GM21737 (cell line): ENCODE data around the gene CCSER1.
"Not testable (repeated sequence)": the region's sequence is repeated elsewhere in the genome, so short reads cannot be mapped to it uniquely, and the experiment has no call there.

Experiments
- ATAC-seq: cut with Tn5 transposase; IDR thresholded peaks from one replicate; pipeline ENCODE4 v1.9.1; 2021; ENCODE audit warnings: mild to moderate bottlenecking, moderate library complexity; ENCODE audit not compliant: unreplicated experiment

The CCSER1 gene

DNA sequence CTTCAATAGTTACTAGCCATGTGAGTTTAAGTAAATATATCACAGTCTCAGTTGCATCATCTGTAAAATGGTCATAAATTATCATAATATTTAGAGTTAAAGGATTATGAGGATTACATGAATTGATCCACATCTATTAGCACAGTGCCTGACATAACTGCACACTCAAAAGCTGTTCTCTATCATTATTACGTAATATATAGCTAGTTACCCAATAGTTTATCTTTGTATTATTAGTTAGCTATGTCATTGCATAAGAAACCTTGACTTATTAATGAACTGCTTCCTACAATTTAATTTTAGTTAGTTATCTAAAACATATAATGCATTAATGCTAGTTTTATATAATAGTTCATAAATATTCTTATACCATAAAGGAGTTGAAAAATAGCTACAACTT lies 1099.7 kb downstream of the CCSER1 start:
- ATAC-seq, result no peak

DNA sequence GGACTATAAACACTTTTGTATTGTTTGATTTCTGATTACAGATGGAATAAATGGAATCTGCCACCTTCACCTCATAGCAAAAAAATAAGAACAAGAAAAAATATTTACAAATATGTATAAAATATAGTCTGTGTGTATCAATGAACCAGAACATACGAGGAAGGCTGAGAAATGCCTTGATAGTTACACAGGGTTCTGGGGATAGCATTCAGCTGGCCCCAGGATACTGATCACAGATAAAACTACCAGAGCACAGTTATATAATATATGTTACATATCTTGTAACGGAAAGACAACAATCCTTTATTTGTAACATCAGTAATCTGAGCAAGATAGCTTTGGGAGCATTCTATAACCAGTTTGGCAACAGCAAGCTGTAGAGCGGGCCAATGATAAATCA lies 1101.5 kb downstream of the CCSER1 start:
- no peak for ATAC-seq

DNA sequence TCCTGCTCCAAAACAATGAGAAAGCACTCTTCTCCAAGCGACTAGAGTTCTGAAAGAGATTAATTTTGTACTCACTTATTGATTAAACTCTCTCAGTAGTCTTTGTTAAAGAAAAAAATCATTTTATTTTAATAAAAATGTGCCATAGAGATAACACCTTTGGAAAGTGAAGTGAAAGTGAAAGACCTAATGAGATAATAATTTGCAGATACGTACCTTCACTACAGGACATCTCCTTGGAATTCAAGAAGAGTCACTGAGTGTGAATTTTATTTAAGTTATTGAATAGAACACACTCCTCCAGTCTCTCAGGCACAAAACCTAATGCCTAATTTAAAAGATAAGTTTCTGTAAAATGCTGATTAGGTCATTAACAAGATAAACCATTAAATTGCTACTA lies 1106.0 kb downstream of the CCSER1 start:
- ATAC-seq, result no peak

DNA sequence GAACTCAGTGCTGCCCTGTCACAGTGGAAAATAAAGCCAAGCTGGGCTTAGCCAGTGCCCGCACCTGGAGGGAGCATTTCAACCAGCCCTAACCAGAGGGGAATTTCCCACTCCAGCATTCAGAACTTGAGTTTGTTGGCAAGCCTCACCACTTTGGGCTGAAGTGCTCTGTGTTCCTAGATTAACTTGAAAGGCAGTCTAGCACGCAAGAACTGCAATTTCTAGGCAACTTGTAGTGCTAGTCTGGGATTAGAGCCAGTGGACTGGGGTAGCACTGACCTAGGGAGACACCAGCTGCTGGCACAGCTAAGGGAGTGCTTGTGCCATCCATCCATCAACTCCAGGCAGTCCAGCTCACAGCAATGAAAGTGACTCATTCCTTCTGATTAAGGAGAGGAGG lies 1115.9 kb downstream of the CCSER1 start:
- no peak for ATAC-seq

DNA sequence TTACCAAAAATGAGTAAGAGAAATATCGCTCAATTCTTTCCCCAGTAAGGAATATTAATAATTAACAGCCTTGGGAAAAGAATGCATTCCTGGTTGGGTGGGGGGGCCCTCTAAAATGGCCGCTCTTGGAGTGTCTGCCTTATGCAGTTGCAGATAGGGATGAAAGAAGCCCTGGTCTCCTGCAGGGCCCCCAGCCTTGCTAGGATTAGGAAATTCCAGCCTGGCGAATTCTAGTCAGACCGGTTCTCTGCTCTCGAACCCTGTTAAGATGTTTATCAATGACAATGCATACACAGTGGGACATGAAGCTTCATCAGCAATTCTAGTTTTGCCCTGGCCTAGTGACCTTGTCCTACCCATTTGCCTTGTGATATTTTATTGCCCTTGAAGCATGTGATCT lies 1128.8 kb downstream of the CCSER1 start:
- no peak for ATAC-seq

DNA sequence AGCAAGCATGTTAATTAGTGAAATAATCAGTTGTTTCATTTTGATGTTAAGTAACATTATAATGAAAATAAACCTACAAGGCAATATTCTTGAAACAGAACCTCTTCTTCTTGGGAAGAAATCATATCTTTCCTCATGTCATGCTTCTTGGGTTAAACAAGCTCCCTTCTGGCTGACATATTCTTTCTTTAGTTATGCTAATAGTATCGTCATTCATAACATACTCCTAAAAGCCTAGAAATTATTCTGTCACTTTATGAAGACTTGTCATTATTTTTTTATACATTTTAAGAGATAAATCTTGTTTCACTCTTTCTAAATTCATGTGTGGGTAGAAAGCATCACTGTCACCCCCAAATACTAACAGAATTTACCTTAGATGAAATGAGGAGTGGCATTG lies 1129.6 kb downstream of the CCSER1 start:
- ATAC-seq, result no peak

DNA sequence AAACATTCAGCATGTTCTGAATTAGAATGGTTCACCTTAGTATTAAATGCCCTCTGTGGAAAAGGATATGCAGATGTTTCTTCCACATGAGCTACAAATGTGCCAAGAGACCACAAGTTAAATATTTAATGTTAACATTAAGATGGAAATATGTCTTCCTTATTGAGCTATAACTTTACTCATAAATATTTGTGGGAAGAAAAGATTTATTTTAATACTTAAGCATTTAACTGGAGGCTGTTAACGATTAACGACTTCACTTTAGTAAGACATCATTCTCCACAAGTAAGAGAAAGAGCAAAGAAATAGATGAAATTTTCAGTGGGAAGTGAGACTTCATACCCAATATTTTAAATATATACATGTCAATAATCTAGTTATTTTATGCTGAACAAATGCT lies 1130.5 kb downstream of the CCSER1 start:
- ATAC-seq, result no peak

DNA sequence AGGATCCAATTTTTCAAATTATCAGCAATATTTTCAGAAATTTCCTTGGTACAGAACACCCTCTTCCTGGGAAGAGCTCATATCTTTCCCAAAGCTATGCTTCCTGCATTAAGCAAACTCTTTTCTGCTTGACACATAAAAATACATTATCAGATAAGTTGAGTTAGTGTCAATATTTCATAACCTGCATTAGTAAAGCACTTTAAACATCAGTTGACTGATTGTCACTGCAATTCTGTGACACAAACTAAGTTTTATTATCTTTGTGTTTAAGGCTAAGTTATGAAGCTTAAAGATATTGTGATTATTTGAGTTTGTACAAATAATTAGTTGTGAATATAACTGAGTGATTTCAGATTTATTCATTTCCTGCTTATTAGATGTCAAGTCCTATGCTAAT lies 1131.1 kb downstream of the CCSER1 start:
- ATAC-seq, result no peak

DNA sequence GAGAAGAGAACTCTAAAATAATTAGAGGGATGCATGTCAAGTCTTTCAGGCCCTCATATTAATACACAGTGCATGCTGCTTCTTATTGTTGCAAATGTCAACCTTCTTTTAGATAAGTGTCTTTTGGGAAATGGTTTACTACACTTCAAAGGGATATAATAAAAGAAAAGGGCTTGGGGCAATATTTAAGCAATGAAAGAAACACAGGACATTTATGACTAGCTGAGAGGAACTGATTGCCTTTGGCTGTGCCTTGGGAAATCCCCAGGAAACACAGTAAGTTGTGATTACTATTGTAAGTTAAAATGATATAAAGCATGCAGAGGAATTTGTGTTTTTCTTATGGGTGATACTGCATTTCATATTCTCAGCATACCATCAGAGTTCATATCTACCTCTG lies 1140.3 kb downstream of the CCSER1 start:
- no peak for ATAC-seq

DNA sequence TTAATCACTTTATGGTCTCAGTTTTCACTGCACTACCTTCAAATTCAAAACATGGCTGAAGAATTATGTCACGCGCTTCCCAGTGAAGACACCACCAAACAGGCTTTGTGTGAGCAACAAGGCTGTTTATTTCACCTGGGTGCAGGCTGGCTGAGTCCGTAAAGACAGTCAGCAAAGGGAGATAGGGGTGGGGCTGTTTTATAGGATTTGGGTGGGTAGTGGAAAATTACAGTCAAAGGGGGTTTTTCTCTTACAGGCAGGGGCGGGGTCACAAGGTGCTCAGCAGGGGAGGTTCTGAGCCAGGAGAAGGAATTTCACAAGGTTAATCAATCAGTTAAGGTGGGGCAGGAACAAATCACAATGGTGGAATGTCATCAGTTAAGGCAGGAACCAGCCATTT lies 1141.3 kb downstream of the CCSER1 start:
- ATAC-seq, result not testable (repeated sequence)

DNA sequence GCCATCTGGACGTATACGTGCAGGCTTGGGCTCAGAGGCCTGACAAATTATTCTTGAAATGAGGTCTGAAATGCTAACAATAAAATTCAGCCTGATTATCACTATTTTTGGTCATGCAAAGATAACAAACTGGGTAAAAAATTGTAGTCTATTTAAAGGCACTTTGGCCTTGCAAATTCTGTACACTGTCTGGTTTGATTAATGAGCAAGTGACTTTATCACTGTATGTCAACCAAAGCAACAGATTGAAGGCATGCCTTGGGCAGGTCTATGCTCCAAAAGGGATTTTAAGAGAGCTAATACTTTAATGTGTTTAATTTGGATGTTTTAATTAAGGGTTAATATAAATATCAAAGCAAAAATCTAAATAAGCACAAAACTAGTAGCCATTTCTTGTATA lies 1141.7 kb downstream of the CCSER1 start:
- ATAC-seq, result no peak

DNA sequence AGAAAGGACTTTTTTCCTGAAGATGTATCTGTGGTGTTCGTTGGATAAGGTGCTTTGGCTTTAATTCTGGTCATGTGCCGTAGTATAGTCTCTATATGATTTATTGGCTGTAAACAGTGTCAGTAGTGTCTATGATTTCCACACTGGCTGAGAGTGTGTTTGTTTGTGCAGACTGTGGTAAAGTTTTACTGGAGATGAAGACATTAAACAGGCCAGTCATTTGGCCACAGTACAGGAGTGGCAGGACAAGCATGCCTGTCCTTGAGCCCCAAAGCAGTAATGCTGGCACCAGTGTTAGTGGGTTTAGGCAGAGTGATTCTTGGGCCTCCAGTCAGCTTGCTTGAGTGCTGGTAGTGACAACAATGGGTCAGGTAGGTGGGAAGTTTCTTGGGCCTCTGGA lies 1152.7 kb downstream of the CCSER1 start:
- no peak for ATAC-seq

DNA sequence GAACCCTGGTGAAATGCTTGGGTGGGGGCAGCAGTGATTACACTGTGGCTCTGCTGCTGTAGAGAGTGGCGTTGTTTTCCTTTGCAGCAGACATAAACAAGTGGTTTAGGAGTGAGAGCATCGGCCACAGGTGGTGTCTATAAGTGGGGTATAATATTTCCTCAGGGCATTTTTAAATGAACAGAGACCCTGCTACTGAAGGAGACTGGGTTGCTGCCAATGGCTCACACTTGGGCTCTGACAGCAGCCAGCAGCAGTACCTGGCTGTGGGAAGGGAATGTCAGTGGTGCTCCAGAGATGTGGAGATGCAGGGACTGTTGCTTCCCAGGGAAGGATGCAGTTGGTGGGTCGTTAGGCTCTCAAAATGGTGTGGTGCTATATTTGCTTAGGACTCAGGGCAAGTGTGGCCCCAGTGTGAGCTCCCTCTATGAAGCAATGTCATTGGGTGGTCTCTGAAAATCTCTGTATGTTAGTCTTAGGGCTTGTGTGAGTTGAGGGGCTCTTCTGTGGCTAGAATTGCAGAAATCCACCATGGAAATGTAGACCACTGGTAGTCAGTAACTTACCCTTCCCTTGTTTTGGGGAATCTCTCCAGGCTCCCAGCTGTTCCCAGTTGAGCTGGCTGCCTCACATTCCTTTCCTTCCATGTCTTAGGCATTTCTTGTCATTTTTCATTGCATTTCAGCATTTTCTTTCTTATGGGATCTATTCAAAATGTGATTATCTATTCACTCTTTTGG lies 1153.5 kb downstream of the CCSER1 start:
- no peak for ATAC-seq

DNA sequence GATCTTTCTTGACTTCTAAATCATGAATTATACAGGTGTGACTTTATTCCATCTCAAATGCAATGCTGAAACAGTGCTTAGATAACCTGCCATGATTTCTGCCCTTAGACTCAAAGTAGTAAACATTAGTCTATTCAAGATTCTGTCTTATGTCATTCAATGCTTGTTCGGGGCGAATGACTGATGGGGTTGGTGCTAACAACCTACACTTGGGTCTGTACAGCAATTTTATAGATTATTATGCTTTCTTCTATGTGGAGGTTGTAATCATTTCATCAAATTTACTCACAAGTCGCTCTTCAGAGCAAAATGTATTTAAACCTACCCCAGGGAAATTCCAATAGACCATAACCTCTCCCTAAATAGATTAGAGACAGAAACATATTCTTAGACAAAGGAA lies 1155.0 kb downstream of the CCSER1 start:
- no peak for ATAC-seq

DNA sequence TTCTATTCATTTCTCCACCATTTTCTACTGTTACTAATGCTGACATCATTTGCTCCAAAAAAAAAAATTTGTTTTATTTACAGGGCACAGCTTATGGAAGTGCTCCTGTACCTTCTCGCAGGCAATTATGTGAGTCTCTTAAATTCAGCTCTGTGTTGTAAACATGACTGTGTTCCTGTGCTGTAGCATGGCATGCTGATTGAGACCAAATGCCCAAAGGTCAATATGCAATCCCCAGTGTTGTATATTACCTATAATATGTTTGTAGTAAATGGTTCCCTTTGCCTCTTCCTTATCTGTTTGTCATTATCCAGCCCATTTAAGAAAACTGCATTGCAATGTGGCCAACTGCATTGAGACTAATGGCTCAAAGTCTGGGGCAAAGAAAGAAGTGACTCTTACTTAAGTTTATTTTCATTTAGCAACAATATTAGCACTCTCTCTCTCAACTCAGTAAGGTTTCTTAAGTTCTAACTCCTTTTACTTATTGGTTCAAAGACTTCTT lies 1156.6 kb downstream of the CCSER1 start:
- ATAC-seq, result no peak

DNA sequence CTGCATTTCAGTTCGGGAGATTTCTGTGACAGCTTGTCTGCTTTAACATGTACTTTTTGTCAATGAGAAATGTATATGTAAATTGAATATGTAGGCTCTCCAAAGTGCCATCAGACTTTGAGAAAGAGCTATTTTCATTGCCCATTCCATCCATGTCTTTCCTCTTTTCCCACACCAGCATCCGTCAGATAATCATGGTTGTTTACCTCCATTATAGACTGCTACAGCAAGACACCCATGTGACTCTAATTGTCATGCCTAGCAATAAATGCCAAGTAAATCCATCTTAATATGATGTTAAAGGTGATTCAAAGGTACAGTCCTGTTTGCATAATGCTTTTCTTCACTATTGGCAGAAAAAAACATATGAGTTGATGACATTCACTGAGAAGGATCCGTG lies 1157.3 kb downstream of the CCSER1 start:
- no peak for ATAC-seq

DNA sequence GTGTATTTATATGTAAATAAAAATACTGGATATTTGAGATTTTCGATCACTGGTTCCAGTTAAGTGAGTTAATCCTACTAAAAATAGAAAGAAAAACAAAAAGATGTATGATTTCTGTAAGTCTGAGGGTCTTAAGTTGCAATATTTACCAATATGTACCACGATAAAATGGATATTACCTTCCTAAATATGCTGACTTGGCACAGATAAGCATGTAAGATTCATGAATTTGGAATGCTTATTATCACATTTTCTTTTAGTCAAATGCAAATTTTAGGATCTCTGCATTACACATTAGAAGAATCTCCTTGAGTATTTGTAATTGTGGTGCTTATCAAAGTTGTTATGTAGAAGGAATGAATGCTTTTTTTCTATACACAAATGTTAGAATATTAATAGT lies 1158.3 kb downstream of the CCSER1 start:
- no peak for ATAC-seq

DNA sequence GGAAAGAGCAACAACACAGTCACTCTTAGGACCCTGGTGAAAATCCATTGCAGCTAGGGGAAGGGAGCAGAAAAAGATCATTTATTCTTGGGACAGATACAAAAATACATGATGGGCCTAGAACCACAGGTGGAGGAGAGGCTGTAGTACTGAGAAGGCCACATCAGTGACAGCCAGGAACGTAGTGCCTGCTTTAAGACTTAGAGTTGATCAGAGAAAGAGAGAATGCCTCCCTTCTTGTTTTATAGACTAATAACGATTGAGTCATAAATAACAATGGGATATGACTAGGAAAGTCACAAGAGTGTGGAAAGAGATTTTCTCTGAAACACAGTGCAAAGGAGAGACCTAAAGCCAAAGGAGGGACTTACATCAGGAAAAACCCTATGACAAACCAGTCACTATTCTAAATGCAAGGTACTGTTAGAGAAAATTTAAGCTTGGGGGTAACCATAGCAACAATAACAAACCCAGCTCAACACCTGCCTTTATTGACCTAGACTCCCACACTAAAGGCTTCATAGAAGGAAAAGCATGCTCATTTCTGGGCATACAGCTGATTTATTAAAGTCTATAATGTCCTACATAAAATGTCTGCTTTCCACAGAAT lies 1161.6 kb downstream of the CCSER1 start:
- no peak for ATAC-seq

DNA sequence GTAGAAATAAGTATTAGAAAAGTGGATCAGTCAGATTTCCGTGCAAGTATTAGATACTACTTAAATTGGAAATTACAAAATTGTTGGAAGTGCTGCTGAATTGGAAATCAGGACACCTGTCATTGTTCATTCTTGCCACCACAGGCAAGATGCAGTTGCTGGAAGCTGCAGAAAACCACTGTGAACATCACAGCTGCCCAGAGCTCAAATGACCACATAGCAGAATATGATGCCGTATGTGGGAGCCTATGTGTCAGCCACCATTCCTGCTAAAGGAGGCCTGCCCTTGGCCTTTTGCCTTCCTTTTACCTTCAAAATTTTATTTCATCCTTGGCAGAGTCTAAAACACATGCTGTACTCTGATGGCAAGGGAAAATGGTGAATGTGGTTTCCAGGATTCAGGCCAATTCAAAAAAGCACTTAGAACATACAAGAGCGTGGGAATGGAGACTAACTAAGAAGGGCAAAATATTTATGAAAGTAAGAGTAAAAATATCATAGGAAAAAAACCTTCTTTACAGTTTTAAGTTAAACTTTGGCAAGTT lies 1171.0 kb downstream of the CCSER1 start:
- no peak for ATAC-seq

DNA sequence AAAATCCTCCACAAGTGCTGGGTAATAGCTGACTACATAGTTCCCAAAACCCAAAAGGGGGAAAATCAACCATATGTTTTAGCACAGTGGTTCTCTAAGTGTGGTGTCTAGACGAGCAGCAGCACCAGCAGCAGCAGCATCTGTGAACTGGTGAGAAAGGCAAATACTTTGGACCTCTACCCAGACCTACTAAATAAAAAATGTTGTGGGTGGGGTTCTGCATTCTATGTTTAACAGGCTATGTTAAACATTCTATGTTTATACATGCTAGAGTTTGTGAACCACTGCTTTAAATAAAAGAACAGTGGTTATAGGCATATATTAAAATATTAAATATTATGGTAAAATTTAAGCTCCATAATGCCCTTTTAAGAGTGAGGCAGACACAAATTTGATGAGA lies 1171.6 kb downstream of the CCSER1 start:
- no peak for ATAC-seq

DNA sequence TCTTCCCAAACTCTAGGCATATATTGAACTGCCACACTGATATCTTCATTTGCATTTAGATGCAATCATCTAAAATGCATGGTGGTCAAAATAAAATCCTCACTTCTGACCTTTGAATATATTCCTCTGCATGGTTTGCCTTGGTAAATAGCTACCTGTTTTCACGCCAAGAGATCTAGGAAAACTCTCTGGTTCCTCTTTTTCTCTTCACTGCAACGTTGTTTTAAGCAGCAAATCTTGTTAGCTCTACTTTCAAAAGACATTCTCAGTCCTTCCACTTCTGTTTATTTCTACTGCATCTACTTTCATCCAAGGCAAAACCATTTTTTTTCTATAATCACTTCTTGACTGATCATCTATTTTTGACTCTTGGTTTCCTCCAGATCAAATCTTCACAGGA lies 1174.9 kb downstream of the CCSER1 start:
- no peak for ATAC-seq

DNA sequence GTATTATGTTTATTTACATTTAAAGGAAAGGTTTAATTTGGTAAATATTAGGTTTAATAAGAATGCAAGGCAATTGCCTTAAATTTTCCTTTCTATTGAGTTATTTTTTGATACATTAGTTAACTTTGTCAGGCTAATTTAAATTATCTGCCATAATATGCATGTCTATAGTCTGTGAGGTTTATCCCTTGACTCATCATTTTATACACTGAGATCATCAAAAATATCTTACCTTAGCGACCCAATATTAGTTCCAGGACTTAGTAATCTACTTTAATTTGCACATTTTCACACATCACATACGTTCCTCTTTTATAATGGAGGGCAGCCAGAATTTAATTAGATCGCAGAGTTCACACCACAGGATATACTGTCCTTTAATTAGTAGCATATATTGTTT lies 1177.1 kb downstream of the CCSER1 start:
- no peak for ATAC-seq
